GM12892 (cell line): ENCODE results near the gene LCN1.
"Not testable (repeated sequence)": the region's sequence is repeated elsewhere in the genome, so short reads cannot be mapped to it uniquely, and the experiment has no call there.

Experiments
- POLR2A ChIP-seq: IDR thresholded peaks from 2 replicates; pipeline ENCODE4 v1.6.1; 2011; ENCODE audit warnings: low read depth, low read length, control low read depth
- TAF1 ChIP-seq: IDR thresholded peaks from 2 replicates; pipeline ENCODE4 v1.6.1; 2011; ENCODE audit warnings: low read depth, mild to moderate bottlenecking, control low read depth, low read length, borderline replicate concordance

DNA sequence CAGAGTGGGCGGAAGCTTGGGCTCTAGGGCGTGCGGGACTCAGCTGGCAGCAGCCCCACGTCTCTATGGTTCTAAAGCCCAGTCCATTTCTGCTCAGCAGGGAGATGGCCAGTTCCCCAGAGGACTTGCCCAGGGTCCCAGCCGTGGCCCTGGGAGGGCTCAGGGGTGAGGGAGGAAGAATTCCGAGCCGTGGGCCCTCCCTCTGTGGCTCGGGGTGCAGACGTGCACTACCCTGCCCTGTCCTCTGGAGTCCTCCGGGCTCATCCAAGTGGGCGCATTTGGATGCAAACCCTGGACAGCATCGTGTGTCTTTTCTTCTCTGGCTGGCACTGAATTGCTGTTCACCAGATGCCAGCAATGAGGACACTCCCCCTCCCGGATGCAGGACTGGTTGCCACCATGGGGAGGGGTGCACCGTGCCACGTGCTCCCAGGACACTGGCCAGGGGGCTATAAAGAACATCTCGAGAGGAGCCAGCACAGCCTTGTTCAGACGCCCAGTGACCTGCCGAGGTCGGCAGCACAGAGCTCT is 24.5 kb downstream of the LCN1 start, which contains the start of gene OBP2A:
- not testable (repeated sequence) for TF ChIP-seq POLR2A, TAF1
